Activated T-cell treated with anti-CD3 and anti-CD28 coated beads, Interleukin-2, amount 50 U/mL, for 1 hour (primary cell): ENCODE measurements around the gene NOX3.
A peak's percentile ranks its signal among the peaks of the same experiment; 100 is the strongest.

Experiments used
- DNase-seq: peaks from one replicate; pipeline ENCODE4 v3.0.0-alpha.2; 2020

NOX3 gene

DNA sequence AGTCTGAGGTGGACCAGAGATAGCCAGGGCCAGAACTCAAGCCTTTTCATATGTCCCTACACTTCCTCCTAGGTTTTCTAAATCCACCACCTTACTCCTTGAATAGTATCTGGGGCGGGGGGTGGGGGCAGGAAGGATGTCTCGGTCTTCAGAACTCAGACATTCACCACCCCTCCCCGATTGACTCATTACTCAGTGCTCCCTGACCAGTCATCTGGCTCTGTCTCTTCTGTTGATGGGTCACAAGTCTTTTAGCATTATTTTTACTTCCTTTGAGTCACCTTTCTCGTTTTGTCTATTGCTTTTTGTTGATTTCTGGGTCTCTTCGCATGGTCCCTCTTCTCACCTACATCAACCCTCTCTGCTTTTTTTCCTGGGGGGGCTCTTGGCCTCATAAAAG, 23.3 kb downstream of the NOX3 start:
- DNase-seq, result no peak

DNA sequence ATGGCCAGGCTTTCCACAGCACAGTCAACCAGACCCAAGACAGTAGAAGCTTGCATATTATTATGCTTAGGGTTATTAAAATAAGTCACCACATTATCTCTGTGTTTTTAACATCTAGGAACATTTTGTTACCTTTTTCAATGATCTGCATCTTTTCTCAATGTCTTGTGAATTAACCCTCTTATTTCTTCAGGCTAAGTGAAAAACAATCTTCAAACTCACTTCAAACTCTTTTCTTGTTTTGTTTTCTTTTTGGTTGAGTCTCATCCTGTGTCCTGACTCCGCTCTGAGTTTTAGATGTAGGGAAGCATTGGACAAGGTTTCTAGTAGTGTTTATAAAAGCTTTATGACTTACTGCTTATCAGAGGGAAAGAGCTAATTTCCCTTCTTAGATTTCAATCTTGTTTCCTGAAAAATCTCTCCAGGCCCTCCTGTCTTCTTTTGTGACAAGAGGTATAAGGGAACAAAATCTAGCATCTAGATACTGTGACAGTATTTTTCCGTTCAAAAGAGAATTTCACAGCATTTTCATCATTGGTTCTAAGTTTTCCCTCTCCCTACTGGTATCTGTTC, 26.2 kb downstream of the NOX3 start:
- no peak for DNase-seq

DNA sequence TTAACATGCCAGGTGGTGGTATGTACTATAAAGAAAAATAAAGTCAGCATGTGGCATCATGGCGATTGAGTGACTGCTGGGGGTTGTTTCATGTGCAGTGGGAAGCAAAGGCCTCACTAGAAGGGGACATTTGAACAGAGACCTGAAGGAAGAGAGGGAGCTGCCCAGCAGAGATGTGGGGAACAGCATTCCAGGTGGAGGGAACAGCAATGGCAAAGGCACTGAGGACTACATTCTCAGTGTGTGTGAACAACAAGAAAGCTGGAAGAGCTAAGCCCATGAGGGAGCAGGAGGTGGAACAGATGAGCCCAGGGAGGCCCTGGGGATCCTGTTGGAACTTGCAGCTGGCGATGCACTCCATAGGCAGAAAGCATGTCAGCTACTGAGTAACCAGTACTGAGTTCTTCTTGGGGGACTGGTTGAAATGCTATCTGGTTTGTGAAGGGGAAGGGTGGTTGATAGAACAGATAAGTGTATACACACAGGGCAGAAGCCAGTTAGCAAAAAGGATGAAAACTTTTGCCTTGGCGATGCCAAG, 29.2 kb downstream of the NOX3 start:
- DNase-seq, result no peak

DNA sequence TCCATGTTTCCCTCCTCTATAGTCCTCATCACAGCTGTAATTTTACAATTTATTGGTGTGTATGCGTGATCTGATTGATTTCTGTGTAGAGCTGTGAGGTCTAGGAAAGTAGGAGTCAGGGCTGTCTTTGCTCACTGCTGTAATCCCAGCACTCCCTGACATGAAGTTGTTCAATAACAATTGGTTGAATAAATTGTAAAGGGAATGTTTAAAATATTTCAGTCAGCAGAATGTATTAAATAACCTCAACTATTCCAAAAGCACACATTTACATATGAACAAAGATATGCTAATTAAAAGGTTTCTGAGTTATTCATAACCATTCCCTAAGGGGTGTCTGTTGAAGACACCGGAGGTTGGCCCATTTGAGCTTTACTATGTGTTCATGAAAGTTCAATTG, 31.5 kb downstream of the NOX3 start:
- DNase-seq, result no peak

DNA sequence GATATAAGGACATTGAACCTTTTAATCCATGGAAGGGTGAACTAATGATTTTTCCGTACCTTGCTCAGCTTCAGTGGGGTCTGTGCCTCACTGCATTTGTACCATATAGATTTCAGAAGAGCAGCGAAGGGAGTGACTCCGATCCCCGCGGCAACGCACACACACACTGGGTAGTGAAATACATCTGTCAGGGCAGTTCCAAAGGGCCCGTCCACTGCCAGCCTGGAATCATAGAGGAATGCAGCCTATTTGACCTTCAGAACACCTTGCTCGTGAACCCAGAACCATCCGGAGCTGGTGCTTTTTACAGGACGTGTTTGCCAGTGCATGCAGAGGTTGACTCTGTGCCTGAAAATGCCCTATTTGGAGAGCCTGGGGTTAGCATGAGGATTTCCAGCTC, 33.0 kb downstream of the NOX3 start:
- no peak for DNase-seq

DNA sequence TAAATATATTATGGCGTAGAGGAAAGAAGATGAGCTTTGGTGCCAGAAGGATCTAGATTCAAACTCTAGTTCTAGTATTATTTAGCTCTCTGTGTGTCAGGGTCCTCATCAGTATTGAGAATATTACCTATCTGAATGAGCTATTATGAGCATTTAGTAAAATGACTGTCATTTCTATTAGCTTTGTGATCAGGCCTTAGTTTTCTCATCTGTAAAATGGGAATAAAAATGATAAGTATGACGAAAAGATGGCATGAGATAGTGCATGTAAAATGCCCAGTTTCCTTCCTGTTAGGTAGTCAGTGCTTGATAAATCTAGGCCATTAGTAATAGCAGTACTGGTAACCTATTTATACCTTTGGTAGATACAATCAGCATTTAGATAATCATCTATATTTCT, 35.1 kb downstream of the NOX3 start:
- no peak for DNase-seq

DNA sequence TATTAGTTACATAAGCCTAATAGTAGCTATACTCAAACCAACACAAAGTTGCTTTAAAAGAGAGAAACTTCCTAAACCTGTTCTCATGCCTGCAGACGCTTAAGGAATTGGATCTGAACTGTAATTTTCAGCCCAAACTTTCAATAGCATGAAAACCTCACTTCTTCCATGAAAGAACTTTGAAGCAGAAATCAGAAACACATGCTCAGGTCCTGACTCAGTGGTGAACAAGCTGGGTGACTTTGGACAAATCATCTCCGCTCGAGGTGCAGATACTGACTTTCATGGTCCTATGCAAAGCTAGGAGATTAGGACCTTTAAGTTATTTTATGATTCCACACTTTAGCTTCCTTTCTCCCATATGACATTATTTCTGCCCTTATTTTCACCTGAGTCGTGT, 36.5 kb downstream of the NOX3 start:
- DNase-seq, result no peak

DNA sequence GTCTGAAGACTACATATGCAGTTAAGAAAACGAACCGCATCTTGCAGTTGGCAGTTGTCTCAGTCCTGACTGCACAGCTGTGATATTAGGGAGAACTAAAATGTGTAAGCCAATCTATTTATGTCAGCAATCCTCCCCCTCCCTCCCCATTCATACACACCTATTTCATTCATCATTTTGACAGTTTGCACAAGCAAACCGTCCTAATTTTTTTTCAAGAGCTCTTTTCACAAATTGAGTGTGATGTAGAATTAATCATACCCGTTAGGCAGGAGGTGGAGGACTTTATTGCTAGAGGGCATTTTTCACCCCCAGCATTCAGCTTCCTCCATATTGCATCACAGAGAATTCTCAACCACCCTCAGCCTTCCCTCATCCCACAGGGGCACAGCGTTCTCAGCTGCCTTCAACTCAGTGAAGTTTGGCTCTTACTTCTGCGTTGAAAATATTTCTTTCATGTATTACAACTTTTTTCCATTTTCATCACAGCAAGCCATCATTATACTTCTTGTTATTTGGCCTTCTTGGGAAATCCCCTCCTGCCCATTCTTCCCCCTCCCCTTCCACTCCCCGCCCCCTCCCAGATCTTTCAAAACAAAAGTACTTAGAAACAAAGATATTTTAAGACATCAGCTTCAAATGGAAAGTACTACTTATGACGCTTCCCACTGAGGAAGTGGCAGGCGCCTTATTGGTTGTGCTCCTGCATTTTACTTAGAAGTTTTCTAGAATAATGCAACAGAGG, 37.5 kb downstream of the NOX3 start:
- DNase-seq, result peak; percentile 53

DNA sequence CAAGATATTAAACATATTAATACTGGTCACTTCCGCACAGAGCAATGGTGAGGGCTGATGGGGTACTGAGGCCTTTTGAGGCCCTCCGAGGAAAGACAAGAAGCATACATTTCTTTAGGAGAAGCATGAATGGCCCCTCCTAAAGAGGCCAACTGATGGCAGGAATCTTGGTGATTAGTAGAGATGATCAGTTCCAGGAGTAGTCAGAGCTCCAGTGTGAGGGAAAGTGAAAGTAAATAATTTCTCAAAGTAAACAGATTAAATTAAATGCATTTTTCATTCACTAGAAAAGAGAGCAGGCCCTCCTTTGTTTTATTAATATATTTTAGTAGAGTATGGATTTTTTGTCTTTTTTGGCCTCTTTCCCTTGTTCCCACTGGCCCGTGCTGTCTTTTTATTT, 38.2 kb downstream of the NOX3 start:
- no peak for DNase-seq

DNA sequence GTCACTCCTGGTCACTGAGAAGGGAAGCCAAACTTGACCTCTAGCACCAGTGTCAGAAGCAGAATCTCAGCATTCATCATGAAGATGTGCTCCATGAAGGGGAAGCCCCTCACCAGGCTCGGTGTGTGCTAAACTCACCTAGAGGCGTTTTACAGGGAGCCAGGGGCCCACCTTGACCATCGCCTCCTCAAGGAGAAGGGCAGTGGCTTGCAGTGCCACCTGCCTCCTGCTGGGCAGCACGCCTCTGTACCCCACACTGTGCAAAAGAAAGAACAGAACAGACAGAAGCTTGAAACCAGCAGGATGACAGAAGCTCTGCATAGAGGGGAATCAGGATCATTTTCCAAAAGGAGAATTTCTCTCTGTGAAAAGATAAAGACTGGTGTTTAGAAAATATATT, 39.7 kb downstream of the NOX3 start:
- no peak for DNase-seq

DNA sequence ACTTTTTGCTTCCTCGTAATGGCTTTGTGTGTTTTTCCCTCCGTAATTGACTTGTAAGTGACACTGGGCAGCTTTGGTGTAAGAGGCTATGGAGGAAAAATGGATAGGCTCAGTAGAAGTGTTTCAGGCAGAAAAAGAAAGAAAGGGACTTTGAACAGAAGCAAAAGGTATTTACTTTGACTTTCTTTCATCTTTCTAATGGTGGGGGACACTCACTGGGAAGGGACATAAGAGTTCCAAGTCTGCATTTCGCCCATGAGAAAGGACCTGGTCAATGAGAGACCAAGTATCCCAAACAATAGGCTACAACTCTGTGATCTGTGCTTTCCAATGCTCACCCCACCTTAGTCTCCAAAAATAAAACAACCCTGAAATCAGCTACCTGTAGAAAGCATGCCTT, 41.6 kb downstream of the NOX3 start:
- no peak for DNase-seq

DNA sequence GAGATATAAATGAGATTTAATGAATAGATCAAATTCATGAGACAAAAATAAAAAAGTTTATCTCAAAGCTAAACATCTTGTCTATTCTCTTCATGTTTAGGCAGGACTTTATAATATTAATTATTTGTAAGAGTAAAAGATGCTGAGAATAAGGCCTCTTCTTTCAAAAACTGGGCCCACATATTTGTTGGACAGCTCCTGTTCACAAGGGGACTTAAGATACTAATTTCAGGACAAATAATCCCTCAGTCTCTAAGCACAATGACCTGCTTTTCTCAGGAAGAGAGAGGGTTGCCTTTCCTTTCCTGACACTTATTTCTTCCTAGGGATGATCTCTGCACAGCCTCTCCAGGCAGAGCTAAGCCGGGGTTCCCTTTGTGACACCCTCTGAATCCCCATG, 43.3 kb downstream of the NOX3 start:
- DNase-seq, result no peak

DNA sequence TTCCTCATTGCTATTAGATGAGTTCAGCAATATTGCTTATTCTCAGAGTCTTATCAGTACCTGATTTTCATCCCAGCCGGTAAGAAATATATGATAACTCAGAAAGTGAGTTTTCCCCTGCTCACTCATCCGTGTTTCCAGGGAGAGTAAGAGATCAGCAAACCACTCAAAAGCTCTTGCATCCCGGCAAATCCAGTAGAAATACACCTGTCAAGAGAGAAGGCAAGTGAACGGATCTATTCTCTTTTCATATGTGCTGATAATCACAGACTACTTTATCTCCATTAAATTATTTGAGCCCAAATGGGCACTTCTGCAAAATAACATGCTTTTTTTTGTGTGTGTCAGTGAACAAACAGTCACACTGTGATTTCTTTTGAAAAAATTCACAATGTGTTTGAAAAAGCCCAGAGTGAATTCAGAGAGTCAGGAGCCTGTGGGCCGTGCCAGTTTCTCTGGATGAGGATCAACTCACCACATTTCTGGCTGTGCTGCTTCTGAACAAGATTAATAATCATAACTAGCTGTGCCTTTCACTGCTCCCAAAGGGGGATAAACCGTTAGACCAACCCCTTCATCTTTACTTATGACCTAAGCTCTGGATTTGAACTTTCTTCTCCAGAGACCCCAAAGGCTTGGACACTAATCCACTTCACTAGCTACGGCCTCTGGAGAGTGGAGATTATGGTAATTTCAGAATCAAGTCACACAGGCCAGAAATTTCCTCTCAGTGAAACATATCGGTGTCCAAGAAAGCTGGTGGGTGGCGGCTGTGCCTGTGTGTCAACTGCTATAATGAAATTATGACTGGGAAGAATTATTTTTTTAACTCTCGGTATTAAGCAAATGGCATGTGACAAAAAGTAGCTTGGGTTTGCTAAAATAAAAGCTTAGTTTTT, 44.2 kb downstream of the NOX3 start:
- no peak for DNase-seq

DNA sequence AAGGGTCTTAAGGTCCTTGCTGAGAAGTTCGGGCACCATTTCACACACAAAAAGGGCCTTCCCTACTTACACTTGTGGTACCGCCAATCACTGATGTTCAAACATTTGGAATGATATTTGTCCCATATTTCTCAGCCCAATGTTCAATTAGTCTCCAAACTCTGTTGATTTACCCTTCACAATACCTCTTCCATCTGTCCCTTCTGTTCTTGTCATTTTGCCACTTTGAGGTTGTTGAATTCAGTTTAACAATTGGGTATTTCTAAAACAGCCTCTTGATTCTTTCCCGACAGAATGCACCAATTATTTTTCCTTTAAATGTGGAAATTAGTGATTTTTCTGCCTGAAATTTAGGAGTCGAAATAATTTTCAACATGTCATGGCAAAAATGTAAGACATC, 46.2 kb downstream of the NOX3 start:
- DNase-seq, result no peak

DNA sequence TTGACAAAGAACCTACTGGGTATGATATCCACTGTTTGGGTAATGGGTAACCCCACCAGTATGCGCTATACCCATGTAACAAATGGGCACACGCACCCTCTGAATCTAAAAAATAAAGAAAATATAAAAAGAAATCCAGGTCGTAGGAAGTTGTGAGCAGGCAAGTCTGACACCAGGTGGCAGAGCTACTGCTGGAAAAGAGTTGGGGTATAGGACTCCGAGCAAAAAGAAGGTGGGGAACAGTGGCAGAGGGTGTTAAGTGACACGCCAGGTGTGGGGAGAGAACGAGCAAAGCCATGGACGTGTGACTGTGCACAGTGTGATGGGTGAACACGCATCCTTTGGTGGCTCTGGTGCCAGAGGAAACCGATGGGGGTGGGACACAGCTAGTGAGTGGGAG, 46.7 kb downstream of the NOX3 start:
- no peak for DNase-seq

DNA sequence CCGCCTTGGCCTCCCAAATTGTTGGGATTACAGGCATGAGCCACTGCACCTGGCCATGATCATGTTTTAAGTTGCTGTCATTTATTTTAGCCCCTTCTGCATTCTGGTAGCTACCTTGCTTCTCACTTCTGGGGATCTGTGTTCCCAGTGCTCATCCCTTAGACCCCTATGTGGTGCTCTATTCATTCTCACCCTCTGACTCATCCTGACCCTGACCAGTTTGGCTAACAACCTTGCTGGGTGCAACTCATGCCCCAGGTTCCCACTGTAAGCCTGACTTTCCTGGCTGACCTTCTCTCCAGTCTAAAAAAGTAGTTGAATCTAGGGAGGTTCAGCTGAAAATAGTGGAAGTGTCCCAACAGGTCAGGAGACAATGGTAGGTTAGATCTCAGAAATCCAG, 47.4 kb downstream of the NOX3 start:
- DNase-seq, result no peak

DNA sequence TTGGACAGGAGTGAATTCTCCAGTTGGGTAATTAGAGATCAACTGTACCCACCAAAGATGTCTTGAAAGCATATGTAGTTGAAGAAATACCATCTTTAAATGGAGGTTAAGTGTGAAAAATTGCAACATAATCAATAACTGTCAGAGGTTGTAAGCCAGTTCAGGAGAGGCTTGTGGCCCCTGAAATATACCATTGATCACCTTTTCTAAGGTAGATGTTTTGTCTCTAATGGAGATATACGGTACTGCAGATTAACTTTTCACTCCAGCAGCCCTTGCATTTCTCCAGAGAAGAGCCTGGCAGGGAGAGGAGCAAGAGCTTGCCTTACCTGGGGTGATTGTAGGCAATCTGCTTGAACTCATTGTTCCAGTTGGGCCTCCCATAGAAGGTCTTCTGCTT, 48.8 kb downstream of the NOX3 start:
- DNase-seq, result no peak

DNA sequence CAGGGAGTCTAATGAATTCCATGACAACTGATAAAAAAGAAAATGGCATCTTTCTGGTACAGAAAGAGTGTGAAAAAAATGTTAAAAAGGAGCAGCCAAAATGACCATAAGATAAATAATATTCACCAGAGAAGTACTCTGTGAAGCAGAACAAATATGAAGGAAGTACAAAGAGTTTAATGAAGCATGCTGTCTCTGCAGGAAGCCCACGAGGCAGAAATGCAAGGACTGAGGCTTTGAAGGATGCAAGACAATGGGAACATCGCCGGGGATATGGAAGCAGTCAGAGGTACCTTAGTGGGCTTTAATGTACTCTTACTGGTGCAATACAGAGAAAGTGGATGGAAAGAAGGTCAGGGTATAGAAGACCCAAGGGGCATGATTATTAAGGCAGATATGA, 50.7 kb downstream of the NOX3 start:
- no peak for DNase-seq

DNA sequence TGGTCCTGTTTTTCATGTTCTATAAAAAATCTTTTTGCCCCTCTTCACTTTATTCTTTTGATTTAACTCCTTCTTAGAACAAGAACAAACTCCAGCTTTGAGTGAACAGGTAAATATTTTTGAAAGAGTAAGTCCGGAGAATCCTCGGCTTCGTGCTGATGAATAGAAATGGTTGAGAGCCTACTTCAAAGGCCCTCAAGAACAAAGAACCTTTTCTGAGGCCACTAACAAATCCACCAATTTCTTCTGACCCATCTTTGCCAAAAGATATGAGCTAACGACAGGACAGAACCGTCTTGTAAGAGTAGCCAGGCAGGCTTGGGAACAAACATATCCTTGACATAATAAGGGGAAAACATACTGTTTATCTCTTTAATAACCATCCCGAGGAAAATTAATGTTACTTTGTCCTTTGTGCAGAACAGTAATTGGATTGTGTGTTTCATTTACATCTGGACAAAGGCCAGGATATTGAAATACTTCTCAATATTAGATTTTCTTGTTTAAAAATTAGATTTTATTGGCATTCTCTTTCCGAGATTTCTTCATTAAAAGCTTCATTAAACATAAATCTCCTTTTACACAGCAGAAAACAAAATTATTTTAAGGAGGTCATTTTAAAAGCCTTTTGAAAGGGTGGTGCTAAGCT, 52.9 kb downstream of the NOX3 start:
- DNase-seq, result no peak

DNA sequence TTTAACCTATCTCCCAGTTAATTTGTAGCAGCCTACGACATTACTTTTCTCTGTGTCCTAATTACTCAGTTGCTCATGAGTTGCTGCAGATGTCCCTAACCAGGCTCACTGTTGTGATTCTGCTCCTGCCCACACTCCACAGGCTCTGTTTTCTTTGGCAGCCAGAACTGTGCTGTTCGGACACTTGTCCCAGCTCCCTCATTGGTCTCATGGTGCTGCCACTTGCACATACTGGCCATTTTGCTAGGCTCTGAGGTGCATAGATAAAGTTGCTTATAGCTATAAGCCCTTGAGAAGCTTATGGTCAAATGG, 55.0 kb downstream of the NOX3 start:
- no peak for DNase-seq

DNA sequence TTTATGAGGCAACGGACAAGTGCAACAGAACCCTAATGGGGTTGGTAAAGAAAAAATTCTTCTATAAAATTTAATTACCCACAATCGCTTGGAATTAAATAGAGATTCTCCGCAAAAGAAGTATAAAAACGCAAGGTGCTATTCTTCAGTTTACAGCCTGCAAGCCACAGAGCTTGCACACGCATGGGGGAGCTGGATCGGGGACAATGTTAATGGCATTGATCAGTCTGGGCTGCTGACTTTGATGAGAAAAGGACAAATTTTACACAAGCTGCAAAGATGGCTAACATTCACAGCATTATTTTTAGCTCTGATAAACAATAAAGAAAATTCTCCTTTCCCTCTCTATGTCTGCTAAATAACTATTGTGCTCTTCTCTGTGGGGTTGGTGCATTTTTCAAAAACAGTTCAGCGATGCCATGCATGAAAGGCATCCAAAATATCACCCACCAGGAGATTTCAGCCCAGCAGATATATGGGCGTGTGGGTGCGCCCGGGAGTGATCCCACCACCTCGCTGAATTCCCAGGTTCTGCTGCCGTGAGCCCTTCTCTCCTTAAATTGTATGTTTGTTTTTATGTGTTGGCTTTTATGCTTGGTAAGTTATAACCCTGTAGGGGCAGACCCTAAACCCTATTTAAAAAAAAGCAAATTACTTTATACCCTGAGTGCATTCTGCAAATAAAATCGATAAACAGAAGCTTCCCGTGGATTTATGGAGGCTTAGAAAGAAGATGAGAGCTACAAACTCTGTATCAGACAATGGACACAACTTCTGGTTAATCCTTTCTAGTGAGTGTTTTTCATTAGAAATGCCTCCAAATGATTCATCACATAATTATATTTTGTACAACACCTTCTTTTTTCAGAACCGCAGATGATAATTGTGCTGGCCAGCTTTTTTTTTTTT, 55.6 kb downstream of the NOX3 start:
- no peak for DNase-seq

DNA sequence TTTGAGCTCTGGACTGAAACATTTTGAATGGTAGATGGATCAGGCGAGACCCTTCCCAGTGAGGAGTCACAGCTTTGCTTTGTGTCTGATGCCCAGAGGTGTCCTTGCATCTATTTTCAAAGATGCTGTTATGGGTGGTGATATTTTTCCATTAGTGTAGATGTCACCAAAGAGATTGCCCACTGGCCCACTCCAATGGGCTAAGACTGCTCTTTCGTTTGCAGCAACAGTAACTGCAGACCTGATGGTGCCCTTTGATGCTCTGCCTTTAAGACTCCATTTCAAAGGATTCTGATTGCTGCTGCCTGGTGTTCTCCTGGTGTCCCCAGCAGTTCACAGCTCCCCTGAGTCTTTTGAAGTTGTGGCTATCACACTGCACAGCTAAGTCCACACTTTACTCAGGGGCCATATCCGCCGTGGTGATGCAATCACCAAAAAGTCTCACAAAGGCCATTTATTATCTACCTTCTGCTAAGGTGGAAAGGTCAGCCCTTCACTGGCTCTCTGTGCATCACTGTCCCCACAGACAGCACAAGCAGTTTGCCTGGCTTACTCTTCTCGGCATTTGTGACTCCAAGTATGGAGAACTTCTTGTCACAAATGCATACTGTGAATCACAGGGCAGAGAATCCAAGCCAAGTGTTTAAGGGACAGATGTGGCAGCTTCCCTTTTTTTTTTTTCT, 56.4 kb downstream of the NOX3 start:
- DNase-seq, result no peak
